Astrocyte (in vitro differentiated cells and primary cell): ENCODE data around the gene KLF9.

Experiments
- CTCF ChIP-seq: IDR thresholded peaks from 2 replicates; pipeline ENCODE4 v1.5.1; 2011; ENCODE audit warnings: low read depth, mild to moderate bottlenecking, inconsistent platforms, low read length, moderate library complexity; ENCODE audit not compliant: insufficient read depth
- EZH2 ChIP-seq: IDR thresholded peaks from 2 replicates; pipeline ENCODE4 v1.6.1; 2012; ENCODE audit warnings: mild to moderate bottlenecking, low read length, inconsistent platforms; ENCODE audit not compliant: insufficient read depth

- TF ChIP-seq CTCF, result no peak
- TF ChIP-seq EZH2, result no peak
Measured at GRCh38 chr9:70438341-70438928, 24.0 kb upstream of the KLF9 start.
